Esophagus muscularis mucosa (tissue), 4 donors: Measurements from ENCODE around the gene LASP1.
"Not testable (repeated sequence)": the region's sequence is repeated elsewhere in the genome, so short reads cannot be mapped to it uniquely, and the experiment has no call there.

Experiments
- EP300 ChIP-seq: sonication (generic); formaldehyde crosslinking; IDR thresholded peaks from one replicate; pipeline ENCODE4 v1.6.1; 2017; ENCODE audit warnings: antibody characterized with exemption
- POLR2A ChIP-seq: fragments of 450-650 bp; IDR thresholded peaks from one replicate; pipeline ENCODE4 v1.6.1; 2017; ENCODE audit warnings: antibody characterized with exemption, moderate library complexity, mild to moderate bottlenecking, low read depth
- POLR2AphosphoS5 ChIP-seq, 2 donors: sonication (generic); formaldehyde crosslinking; IDR thresholded peaks; one replicate each; pipeline ENCODE4 v1.6.1; 2017; ENCODE audit warnings: antibody characterized with exemption in 2 of 2
- TF ChIP-seq, protein P1 (sequence below), 3 experiments: fragments of 200-600 bp in 2 of 3; fragments of 450-650 bp in 1 of 3; sonication (generic) in 2 of 3; IDR thresholded peaks; one replicate each; pipeline ENCODE4 v1.5.1; 2017 to 2019; ENCODE audit warnings: antibody characterized with exemption in 3 of 3, mild to moderate bottlenecking in 2 of 3, moderate library complexity in 1 of 3

GRCh38 chr17:38953800-38954199, 83.9 kb downstream of the LASP1 start:
- TF ChIP-seq, protein P1, sequence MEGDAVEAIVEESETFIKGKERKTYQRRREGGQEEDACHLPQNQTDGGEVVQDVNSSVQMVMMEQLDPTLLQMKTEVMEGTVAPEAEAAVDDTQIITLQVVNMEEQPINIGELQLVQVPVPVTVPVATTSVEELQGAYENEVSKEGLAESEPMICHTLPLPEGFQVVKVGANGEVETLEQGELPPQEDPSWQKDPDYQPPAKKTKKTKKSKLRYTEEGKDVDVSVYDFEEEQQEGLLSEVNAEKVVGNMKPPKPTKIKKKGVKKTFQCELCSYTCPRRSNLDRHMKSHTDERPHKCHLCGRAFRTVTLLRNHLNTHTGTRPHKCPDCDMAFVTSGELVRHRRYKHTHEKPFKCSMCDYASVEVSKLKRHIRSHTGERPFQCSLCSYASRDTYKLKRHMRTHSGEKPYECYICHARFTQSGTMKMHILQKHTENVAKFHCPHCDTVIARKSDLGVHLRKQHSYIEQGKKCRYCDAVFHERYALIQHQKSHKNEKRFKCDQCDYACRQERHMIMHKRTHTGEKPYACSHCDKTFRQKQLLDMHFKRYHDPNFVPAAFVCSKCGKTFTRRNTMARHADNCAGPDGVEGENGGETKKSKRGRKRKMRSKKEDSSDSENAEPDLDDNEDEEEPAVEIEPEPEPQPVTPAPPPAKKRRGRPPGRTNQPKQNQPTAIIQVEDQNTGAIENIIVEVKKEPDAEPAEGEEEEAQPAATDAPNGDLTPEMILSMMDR (IDR thresholded peaks at IDR 0.05) = not testable (repeated sequence)
- TF ChIP-seq POLR2AphosphoS5 (IDR thresholded peaks at IDR 0.05); EP300; POLR2A: not testable (repeated sequence)
